Measurements from ENCODE around the gene PRKCE. TPM values are rescaled to one million over a fixed set of nuclear protein-coding genes. Genes with fewer than 3 reads are reported as not detected.

PRKCE gene
- total RNA-seq, 1 experiment from 2014 or later: 1.3 TPM

- Histone ChIP-seq H3K79me1 (ENCODE audit: insufficient read depth, low read depth, low read length, poor library complexity, severe bottlenecking) (no peaks in the 10 kb centered on the region), H2BK15ac (ENCODE audit: low read depth, low read length) (no peak overlapping the region), H4K91ac (ENCODE audit: insufficient read length, low read depth, low read length) (no peak overlapping the region), H3K4me1 (ENCODE audit: insufficient read depth, low read length) (no peaks in the 10 kb centered on the region), H3K79me2 (ENCODE audit: insufficient read depth, low read length) (no peaks in the 10 kb centered on the region), H2AFZ (ENCODE audit: low read length) (no peak overlapping the region), H3K9me3 (ENCODE audit: control insufficient read depth, low read depth, low read length) (no peaks in the 10 kb centered on the region), H2AK5ac (ENCODE audit: insufficient read length, low read length) (no peak overlapping the region), H3K27me3 (ENCODE audit: insufficient read depth, low read length) (no peaks in the 10 kb centered on the region), H2BK5ac (ENCODE audit: insufficient read length, low read length) (no peak overlapping the region), H3K4me2 (ENCODE audit: insufficient read depth, insufficient read length, low read length) (no peak overlapping the region), H4K8ac (replicated peaks; ENCODE audit: insufficient read length, low read depth, low read length) (no peak overlapping the region), H3K27ac (ENCODE audit: insufficient read length, low read depth, low read length) (no peak overlapping the region), H2BK12ac (ENCODE audit: insufficient read length, low read depth, low read length) (no peak overlapping the region), H2BK20ac (ENCODE audit: low read depth, low read length, poor library complexity, severe bottlenecking) (no peak overlapping the region), H2BK120ac (ENCODE audit: low read depth, low read length, poor library complexity, severe bottlenecking) (no peak overlapping the region), H3T11ph (ENCODE audit: low read length) (no peak overlapping the region), H3K18ac (ENCODE audit: insufficient read length, low read depth, low read length) (no peak overlapping the region), H3K4ac (ENCODE audit: low read depth, low read length) (no peak overlapping the region), H3K56ac (ENCODE audit: insufficient read length, low read depth, low read length) (no peak overlapping the region), H4K20me1 (ENCODE audit: control insufficient read depth, insufficient read depth, insufficient read length) (no peaks in the 10 kb centered on the region), H3K23ac (ENCODE audit: insufficient read length, low read depth, low read length) (no peak overlapping the region), H3K23me2 (ENCODE audit: insufficient read length, low read depth, low read length, poor library complexity, severe bottlenecking) (no peaks in the 10 kb centered on the region), H3K9ac (ENCODE audit: extremely low read depth, insufficient read length, low read length) (no peak overlapping the region), H3K14ac (ENCODE audit: insufficient read depth, low read length) (no peak overlapping the region), H4K5ac (ENCODE audit: insufficient read length, low read depth, low read length) (no peak overlapping the region)
- Mint-ChIP-seq H3K4me1 (peaks cover 25 to 26% of the 10 kb centered on the region in 2 experiments), H3K4me3 (no peak overlapping the region), H3K36me3 (ENCODE audit: insufficient read depth in 1 of 3, low read depth in 3 of 3) (no peaks in the 10 kb centered on the region), H3K27ac (peak overlapping the region in 2 of 3 experiments; percentile 31 to 62; a peak in 1 of 7 replicates), H3K9me3 (no peaks in the 10 kb centered on the region), H3K27me3 (ENCODE audit: low read depth) (peaks cover 2% of the 10 kb centered on the region; the same call in 1 of the 2 replicates)
- no CpG with 5 or more reads among the region's 1 CpG for WGBS (ENCODE audit: extremely low coverage, insufficient read length, low lambda C conversion rate)
- TF ChIP-seq CTCF (conservative IDR thresholded peaks at IDR 0.05): no peak
- DNase-seq: no peak
These were observed 119.3 kb downstream of the PRKCE start for GRCh38 chr2:45770811-45771210.
